NCI-H2107 treated with DMSO at 0.1 percent for 48 hours (cell line): ENCODE measurements around the gene AGBL1.

Experiments
- DNase-seq: peaks from one replicate; lab custom pipeline; 2025; ENCODE audit not compliant: unreplicated experiment; lab: John Stamatoyannopoulos, UW

Gene AGBL1

DNA sequence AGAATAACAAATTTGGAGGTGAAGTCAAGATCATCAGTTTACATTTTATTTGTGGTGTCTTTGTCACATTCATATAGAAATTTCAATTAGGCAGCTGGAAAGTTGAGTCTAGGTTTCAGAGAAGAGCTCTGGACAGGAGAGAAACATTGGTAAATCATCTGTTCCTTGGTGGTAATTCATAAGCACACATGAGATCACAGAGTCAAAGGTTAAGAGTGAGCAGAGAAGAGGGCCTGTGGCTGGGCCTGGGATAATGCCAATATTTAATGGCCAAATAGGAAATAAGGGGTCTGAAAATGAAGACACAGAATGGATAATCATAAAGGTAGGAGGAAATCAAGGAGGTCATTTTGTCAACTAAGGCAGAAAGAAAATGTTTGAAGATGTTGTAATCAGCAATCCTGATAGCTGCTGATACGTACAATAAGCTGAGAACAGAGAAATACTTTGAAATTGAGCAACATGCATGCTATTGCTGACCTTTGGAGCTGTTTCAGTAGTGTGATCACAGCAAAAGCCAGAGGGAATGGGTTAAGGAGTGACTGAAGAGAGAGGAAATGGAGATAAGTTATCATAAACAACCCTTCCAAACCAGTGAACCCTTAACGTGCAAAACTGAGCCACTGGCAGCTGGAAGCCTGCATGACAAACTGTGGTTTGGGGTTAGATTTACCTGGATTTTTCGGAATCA, 692.8 kb downstream of the AGBL1 start:
- DNase-seq = no peak

GRCh38 chr15:86773736-86774135, 694.1 kb downstream of the AGBL1 start:
- no peak for DNase-seq

DNA sequence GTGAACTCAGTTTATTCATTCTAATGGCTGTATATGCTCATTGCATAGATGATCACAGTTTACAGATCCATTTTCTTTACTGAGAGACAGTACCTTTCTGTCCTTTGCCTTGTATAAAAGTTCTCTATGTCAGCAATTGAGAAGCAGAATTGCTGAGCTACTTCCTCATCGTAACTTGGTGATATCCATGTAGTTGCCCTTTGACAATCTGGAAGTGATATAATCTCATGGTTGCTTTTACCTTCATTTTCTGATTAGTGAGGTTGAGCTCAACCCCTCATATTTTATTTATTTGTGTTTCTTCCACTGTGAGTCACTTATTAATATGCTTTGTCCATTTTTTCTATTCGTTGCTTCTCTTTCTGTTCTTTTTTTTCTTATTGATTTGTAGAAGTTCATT, 696.5 kb downstream of the AGBL1 start:
- DNase-seq = no peak

DNA sequence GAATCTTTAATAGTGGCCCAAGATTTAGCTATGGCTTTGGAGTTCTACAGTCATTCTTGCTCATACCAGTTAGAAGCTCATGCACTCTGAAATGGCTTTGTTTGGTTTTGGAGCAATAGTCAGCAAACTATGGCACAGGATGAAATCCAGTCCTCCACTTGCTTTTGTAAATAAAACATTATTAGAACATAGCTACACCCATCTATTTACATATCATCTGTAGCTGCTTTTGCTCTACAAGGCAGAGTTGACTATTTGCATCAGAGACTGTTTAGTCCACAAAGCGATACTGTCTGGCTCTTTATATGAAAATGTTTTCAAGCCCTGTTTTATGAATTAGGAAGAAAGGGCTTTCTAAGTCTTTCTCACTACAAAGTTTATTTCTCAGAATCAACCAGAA, 716.9 kb downstream of the AGBL1 start:
- no peak for DNase-seq

DNA sequence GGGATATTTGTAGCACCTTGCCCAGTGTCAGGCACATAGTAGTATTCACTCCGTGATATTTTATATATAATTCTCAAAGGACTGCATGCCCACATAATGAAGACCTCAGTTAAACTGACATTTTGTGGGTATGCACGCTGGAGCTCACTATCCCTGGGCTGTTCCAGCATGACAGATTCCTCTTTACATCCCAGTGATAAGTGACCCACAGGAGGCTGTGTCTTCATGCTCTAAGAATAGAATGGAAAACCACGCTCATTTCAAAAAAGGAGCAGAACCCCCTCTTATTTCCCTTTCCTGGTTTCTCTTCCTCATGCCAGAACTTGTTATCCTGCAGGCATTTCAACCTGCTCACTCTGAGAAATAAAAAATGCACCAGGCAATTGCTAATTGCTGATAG, 717.5 kb downstream of the AGBL1 start:
- DNase-seq = no peak

DNA sequence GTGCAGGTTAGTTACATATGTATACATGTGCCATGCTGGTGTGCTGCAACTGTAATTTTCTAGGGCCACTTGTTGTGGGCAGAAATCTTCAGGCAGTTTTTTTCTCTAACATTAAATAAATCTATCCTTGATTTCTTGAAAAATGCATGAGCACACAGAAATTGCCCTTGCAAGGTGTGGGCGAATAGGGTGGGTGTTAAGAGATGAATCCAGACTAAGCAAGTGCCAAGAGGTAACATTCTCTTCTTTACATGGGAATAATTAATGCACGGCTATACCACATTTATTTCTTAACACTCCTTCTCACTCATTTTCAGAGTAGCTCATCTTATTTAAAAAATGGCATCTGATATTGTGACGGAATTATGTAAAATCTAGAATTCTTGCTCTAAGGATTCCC, 719.6 kb downstream of the AGBL1 start:
- no peak for DNase-seq

DNA sequence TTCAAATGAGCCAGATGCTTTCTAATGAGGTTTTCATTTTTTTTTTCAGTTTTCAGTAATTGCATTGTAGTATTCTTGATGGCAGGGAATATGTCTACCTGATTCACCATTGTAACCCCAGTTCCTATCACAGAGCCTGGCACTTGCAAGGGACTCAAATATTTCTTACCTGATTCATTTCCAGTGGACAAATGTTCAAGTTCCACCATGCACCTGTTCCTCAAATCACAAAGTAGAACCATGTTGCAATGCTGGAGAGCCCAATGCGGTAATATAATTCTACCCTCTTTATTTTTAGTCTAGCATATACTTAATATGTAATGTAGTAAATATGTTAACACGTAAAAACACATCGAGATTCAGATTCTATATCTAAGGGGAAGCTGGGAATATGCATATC, 722.6 kb downstream of the AGBL1 start:
- no peak for DNase-seq

- no peak for DNase-seq
These were observed 724.7 kb downstream of the AGBL1 start for GRCh38 chr15:86804406-86804805.

GRCh38 chr15:86810329-86810728, 730.7 kb downstream of the AGBL1 start:
- DNase-seq = no peak

- no peak for DNase-seq
These were observed 734.2 kb downstream of the AGBL1 start for GRCh38 chr15:86813892-86814291.

GRCh38 chr15:86829245-86829644, 749.6 kb downstream of the AGBL1 start:
- DNase-seq = no peak

DNA sequence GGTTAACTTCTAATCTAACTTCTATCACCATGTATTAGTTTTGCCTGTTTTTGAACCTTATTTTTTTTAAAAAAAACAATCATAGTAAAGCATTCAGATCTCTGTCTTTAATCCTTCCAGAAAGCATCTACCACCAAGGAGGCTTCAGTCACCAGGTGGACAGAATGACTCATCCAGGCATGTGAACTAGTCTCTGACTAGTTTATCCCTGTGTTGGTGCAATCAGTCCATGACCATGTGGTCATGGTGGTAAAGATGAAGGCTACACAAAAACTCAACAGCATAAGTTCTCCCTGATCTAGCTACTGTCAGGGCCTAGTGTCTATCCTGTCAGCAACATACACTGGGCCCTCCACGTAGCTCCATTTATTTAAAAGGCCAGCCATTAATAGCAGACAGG, 750.6 kb downstream of the AGBL1 start:
- no peak for DNase-seq

GRCh38 chr15:86833595-86833994, 753.9 kb downstream of the AGBL1 start:
- DNase-seq = no peak

DNA sequence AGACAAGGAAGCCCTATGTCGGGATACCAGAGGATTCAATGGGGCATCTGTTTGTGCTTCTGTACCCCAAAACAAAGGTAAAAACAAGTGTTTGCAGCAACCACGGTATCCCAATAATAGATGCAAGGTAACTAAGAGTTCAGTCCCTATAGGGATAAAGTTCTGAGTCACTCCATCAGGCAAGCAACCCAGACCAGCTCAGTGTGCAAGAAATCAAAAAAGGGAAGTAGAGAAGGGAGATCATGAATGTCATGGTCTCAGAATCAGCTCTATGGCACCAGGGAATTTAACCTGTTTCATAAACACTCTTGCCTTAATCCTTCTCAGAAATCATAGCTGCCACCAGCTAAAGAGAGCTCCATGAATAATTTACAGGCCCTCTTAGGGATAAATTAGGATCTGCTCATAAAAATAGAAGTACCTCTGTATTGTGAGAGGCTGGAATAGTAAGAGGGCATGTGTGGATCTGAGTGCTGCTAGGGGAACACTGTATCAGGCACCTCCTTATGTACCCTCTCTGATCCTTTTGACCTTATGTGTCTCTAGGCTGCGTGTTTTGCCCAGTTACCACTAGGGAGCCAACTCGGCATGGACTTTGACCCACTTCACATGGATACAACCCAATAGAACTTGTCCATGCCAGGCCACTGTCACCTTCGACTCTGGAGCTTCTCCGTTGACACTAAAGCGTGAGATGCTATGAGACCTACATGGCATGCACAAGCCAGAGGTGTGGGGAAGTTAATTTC, 754.6 kb downstream of the AGBL1 start:
- no peak for DNase-seq

- no peak for DNase-seq
These were observed 757.8 kb downstream of the AGBL1 start for GRCh38 chr15:86837294-86838061.

DNA sequence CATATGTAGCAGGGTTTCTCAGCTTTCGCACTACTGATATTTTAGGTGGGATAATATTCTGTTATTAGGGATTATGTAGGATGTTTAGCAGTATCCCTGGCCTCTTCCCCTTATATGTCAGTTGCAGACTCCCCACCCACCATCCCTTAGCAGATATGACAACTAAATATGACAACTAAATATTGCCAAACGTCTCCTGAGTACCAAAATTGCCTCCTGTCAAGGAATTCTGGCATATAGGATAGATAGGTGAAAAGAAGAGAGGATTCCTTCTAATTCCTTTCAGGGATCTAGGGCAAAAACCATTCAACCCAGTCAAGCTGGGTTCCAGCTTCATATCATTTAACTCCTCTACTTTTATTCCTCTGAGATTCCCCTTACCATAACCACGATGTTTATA, 759.8 kb downstream of the AGBL1 start:
- no peak for DNase-seq

- DNase-seq = no peak
These were observed 761.3 kb downstream of the AGBL1 start for GRCh38 chr15:86840996-86841395.

GRCh38 chr15:86842199-86842598, 762.5 kb downstream of the AGBL1 start:
- no peak for DNase-seq

DNA sequence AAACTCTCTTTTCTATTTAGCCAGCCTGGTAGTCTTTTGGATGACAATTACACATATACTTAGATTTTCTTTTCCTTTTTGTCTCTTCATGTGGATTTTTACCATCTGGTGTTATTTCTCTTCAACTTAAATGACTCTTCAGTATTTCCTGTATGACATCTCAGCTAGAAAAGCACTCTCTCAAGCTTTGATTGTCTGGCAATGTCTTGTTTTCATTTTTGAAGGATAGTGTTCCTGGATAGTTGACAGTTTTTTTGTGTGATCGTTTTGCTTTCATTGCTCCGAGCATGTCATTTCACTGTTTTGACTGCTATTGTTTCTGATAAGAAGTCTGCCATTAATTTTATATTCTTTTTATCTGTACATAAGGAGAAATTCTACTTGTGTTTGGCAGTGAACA, 766.4 kb downstream of the AGBL1 start:
- no peak for DNase-seq

DNA sequence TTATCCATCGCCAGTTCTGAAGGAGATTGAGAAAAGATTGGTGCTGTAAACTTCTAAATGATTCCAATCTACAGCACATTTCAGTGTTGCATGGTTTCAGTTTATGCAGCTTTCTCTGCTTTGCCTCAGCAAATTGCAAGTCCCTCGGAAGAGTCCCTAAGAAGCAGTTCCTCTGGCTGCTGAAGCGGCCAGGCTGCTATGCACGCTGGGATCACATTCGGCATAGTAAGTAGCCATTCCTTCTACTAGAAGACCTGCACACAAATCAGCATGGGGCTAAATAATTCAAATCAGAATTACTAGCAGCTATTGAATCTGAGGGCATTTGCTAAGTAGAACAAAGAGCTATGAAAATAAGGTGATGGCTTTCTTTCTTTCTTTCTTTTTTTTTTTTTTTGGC, 769.5 kb downstream of the AGBL1 start:
- no peak for DNase-seq

GRCh38 chr15:86849558-86850285, 770.1 kb downstream of the AGBL1 start:
- no peak for DNase-seq
